ENCODE measurements around the gene STRN4. TPM values are rescaled to one million over a fixed set of nuclear protein-coding genes. Genes with fewer than 3 reads are reported as not detected.

STRN4 gene
- total and polyA plus RNA-seq, 2 donors (not counting 1 experiment from before 2014, with no cell fraction given) = 33.7 to 56.0 TPM

DNA sequence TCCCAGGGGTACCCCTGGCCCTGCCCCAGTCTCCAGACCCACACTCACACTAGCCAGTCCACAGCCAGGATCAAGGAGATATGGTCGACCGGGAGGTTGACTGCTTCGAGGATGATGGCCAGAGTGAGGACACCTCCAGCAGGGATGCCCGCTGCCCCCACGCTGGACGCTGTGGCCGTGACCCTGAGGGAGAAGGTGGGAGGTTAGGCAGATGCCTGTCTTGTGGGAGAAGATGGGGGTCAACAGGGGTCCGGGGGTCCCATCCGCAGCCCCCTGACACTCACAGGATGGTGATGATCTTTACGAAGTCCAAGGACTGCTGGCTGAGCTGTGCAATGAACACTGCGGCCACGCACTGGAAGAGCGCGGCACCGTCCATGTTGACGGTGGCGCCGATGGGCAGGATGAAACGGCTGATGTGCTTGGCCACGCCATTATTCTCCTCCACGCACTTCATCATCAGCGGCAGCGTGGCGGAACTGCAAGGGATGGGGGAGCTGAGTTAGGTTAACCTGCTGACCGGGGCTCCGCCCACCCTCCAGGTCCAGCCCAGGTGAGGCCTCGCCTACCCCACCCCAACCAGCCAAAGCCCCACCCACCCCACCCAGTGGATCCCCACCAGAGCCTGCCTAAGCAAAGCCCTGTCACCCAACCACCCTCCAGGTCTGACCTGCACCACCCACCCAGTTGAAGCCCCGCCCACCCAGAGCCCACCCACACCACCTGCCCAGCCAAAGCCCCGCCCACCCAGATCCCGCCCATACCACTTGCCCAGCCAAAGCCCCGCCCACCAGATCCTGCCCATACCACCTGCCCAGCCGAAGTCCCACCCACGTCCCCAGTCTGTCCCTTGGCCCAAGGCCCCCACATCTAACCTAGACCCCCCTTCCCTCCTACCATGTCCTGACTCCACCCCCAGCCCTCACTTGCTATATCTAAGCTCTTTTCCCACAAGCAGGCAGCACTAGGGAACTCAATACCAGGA, 31.0 kb upstream of the STRN4 start:
- Histone ChIP-seq H3K27ac (ENCODE audit: insufficient read depth, low read length) (no peak overlapping the region), H3K36me3 (ENCODE audit: control insufficient read depth, insufficient read depth, low read length) (peaks cover 24% of the 10 kb centered on the region), H3K4me2 (ENCODE audit: extremely low read depth, insufficient read depth, low read length) (no peak overlapping the region), H3K4me3 (replicated peaks in 1 of 4; ENCODE audit: control extremely low read depth in 1 of 4, insufficient read depth in 1 of 4, low read depth in 3 of 4, low read length in 4 of 4) (no peak overlapping the region), H2AFZ (ENCODE audit: low read length) (no peak overlapping the region), H3K27me3 (ENCODE audit: control insufficient read depth, insufficient read depth, low read length) (no peaks in the 10 kb centered on the region), H3K9ac (ENCODE audit: insufficient read depth, low read length) (no peak overlapping the region), H4K20me1 (ENCODE audit: control insufficient read depth, extremely low read depth, insufficient read depth, low read length) (no peaks in the 10 kb centered on the region), H3K9me3 (ENCODE audit: control insufficient read depth, insufficient read depth, low read depth, low read length) (no peaks in the 10 kb centered on the region), H3K79me2 (ENCODE audit: control insufficient read depth, insufficient read depth, low read length) (peaks cover 2% of the 10 kb centered on the region), H3K4me1 (ENCODE audit: control insufficient read depth, extremely low read depth, insufficient read depth, low read length) (peaks cover 2% of the 10 kb centered on the region)
- TF ChIP-seq EZH2 (IDR thresholded peaks at IDR 0.05; ENCODE audit: low read length, missing control alignments) = no peak
- DNase-seq (ENCODE audit: low read depth in 2 of 2) = no peak

DNA sequence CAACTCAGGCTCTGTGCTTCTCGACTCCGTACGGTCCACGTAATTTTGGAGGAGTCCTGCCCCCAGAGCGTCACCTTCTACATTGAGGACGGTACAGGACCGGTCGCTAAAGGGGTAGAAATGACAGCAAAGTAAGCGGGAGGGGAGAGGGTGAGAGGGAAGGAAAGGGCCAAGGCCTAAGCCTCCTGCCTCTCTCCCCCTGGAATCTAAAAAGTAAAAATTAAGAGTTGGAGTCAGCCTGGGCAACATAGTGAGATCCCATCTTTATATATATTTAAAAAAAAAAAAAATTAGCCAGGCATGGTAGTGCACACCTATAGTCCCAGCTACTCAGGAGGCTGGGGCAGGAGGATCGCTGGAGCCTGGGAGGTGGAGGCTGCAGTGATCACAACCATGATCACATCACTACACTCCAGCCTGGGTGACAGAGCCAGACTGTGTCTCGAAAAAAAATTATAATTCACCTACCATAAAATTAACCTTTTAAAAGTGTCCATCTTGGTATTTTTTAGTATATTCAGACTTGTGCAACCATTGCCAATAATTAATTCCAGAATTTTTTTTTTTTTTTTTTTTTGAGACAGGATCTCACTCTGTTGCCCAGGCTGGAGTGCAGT, 29.5 kb upstream of the STRN4 start:
- Histone ChIP-seq H3K27me3 (ENCODE audit: control insufficient read depth, insufficient read depth, low read length) (no peaks in the 10 kb centered on the region), H3K4me2 (ENCODE audit: extremely low read depth, insufficient read depth, low read length) (no peak overlapping the region), H3K4me3 (replicated peaks in 1 of 4; ENCODE audit: control extremely low read depth in 1 of 4, insufficient read depth in 1 of 4, low read depth in 3 of 4, low read length in 4 of 4) (no peak overlapping the region), H2AFZ (ENCODE audit: low read length) (no peak overlapping the region), H4K20me1 (ENCODE audit: control insufficient read depth, extremely low read depth, insufficient read depth, low read length) (no peaks in the 10 kb centered on the region), H3K79me2 (ENCODE audit: control insufficient read depth, insufficient read depth, low read length) (no peaks in the 10 kb centered on the region), H3K4me1 (ENCODE audit: control insufficient read depth, extremely low read depth, insufficient read depth, low read length) (no peaks in the 10 kb centered on the region), H3K36me3 (ENCODE audit: control insufficient read depth, insufficient read depth, low read length) (peaks cover 24% of the 10 kb centered on the region), H3K9me3 (ENCODE audit: control insufficient read depth, insufficient read depth, low read depth, low read length) (no peaks in the 10 kb centered on the region), H3K9ac (ENCODE audit: insufficient read depth, low read length) (no peak overlapping the region), H3K27ac (ENCODE audit: insufficient read depth, low read length) (no peak overlapping the region)
- TF ChIP-seq, protein P1, sequence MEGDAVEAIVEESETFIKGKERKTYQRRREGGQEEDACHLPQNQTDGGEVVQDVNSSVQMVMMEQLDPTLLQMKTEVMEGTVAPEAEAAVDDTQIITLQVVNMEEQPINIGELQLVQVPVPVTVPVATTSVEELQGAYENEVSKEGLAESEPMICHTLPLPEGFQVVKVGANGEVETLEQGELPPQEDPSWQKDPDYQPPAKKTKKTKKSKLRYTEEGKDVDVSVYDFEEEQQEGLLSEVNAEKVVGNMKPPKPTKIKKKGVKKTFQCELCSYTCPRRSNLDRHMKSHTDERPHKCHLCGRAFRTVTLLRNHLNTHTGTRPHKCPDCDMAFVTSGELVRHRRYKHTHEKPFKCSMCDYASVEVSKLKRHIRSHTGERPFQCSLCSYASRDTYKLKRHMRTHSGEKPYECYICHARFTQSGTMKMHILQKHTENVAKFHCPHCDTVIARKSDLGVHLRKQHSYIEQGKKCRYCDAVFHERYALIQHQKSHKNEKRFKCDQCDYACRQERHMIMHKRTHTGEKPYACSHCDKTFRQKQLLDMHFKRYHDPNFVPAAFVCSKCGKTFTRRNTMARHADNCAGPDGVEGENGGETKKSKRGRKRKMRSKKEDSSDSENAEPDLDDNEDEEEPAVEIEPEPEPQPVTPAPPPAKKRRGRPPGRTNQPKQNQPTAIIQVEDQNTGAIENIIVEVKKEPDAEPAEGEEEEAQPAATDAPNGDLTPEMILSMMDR (conservative IDR thresholded peaks at IDR 0.05 in 1 of 2, IDR thresholded peaks at IDR 0.05 in 1 of 2; ENCODE audit: low read depth in 1 of 2, low read length in 2 of 2) = no peak
- no peak for TF ChIP-seq EZH2 (IDR thresholded peaks at IDR 0.05; ENCODE audit: low read length, missing control alignments)
- DNase-seq (ENCODE audit: low read depth in 2 of 2) = no peak

DNA sequence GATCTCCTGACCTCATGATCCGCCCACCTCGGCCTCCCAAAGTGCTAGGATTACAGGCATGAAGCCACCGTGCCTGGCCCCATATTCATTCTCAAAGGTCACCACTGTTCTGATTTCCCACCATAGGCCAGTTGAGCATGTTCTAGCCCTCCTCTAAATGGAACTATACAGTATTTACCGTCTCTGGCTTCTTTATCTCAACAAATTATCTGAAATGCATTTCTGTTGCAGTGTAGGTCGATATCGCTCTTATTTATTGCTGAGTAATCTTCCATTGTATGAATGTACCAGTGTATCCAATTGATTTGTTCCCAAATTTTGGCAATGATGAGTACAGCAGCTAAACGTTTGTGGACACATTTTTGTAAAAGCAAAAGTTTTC, 26.8 kb upstream of the STRN4 start:
- no peaks in the 10 kb centered on the region for H3K27me3 ChIP-seq (ENCODE audit: control insufficient read depth, insufficient read depth, low read length)
- H3K9me3 ChIP-seq (ENCODE audit: control insufficient read depth, insufficient read depth, low read depth, low read length) = no peaks in the 10 kb centered on the region
- no peak overlapping the region for H3K9ac ChIP-seq (ENCODE audit: insufficient read depth, low read length)
- TF ChIP-seq EZH2 (IDR thresholded peaks at IDR 0.05; ENCODE audit: low read length, missing control alignments) = no peak
- TF ChIP-seq, protein P1 (conservative IDR thresholded peaks at IDR 0.05 in 1 of 2, IDR thresholded peaks at IDR 0.05 in 1 of 2; ENCODE audit: low read depth in 1 of 2, low read length in 2 of 2) = no peak
- no peak overlapping the region for H2AFZ ChIP-seq (ENCODE audit: low read length)
- no peaks in the 10 kb centered on the region for H3K4me1 ChIP-seq (ENCODE audit: control insufficient read depth, extremely low read depth, insufficient read depth, low read length)
- H3K4me2 ChIP-seq (ENCODE audit: extremely low read depth, insufficient read depth, low read length) = no peak overlapping the region
- H3K79me2 ChIP-seq (ENCODE audit: control insufficient read depth, insufficient read depth, low read length) = no peaks in the 10 kb centered on the region
- peaks cover 18% of the 10 kb centered on the region for H3K36me3 ChIP-seq (ENCODE audit: control insufficient read depth, insufficient read depth, low read length)
- H3K4me3 ChIP-seq (replicated peaks in 1 of 4; ENCODE audit: control extremely low read depth in 1 of 4, insufficient read depth in 1 of 4, low read depth in 3 of 4, low read length in 4 of 4) = no peak overlapping the region
- H4K20me1 ChIP-seq (ENCODE audit: control insufficient read depth, extremely low read depth, insufficient read depth, low read length) = no peaks in the 10 kb centered on the region
- no peak for DNase-seq (ENCODE audit: low read depth in 2 of 2)
- H3K27ac ChIP-seq (ENCODE audit: insufficient read depth, low read length) = no peak overlapping the region

Data from fibroblast of lung (primary cell).